ENCODE measurements around the gene ADM.

ADM gene

GRCh38 chr11:10328314-10329098 is 23.6 kb downstream of the ADM start:
- DNase-seq (ENCODE audit: low read depth in 1 of 2, low spot score in 1 of 2): no peak

DNA sequence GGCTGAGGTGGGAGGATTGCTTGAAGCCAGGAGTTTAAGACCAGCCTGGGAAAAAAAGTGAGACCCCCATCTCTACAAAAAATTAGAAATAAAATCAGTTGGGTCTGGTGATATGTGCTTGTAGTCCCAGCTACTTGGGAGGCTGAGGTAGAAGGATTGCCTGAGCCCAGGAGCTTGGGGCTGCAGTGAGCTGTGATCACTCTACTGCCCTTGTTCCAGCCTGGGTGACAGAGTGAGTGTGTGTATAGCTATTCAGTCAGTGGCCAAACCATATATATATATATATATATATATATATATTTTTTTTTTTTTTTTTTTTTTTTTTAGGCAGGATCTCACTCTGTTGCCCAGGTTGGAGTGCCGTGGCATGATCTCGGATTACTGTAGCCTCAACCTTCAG is 24.5 kb downstream of the ADM start:
- no peak for DNase-seq (ENCODE audit: low read depth in 1 of 2, low spot score in 1 of 2)

DNA sequence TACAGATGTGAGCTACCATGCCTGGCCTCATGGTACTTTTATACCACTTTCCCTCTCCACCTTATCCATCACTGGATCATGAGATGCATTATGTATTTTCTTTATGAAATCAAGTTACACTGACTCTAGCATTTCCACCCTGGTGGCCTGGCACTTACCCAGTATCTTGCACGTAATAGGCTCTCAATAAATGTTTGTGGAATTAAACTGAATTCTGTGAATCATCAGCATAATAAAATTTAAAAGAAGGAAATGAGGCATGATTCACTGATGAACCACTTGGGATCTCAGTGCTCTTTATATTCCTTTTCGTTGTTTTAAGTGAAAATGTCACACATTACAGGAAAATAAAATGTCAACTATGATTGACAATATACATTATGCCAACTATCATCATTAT is 25.1 kb downstream of the ADM start:
- DNase-seq (ENCODE audit: low read depth in 1 of 2, low spot score in 1 of 2): no peak

- no peak for DNase-seq (ENCODE audit: low read depth in 1 of 2, low spot score in 1 of 2)
Observed at GRCh38 chr11:10331548-10332289, 26.8 kb downstream of the ADM start.

DNA sequence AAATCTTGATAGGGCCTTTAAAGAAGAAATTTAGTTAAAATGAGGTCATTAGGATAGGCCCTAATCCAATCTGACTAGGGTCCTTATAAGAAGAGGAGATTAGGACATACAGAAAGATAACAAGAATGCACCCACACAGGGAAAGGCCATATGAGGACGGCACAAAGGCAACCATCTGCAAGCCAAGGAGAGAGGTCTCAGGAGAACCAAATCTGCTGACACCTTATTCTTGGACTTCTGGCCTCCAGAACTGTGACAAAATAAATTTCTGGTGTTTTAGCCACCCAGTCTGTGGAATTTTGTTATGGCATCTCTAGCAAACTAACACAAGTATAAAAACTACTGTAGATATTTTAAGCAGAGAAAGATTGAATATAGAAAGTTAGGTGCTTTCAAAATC is 28.6 kb downstream of the ADM start:
- DNase-seq (ENCODE audit: low read depth in 1 of 2, low spot score in 1 of 2): no peak

DNA sequence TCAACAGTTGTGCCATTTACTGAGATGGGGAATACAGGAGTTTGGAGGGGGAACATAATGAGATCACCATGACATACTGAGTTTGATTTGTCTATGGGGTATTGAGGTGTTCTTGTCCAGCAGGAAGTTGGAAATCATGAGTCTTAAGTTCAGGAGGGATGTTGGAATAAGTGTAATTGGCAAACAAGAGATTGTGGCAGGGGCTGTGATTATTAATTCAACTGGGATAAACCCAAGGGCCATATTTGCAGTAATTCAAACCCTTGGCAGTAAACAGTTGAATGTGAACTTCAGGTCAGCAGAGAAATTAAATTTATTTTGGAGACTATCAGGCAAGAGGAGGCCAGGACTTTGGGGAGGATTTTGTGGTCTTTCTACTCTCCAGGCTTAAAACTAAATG is 33.4 kb downstream of the ADM start:
- no peak for DNase-seq (ENCODE audit: low read depth in 1 of 2, low spot score in 1 of 2)

DNA sequence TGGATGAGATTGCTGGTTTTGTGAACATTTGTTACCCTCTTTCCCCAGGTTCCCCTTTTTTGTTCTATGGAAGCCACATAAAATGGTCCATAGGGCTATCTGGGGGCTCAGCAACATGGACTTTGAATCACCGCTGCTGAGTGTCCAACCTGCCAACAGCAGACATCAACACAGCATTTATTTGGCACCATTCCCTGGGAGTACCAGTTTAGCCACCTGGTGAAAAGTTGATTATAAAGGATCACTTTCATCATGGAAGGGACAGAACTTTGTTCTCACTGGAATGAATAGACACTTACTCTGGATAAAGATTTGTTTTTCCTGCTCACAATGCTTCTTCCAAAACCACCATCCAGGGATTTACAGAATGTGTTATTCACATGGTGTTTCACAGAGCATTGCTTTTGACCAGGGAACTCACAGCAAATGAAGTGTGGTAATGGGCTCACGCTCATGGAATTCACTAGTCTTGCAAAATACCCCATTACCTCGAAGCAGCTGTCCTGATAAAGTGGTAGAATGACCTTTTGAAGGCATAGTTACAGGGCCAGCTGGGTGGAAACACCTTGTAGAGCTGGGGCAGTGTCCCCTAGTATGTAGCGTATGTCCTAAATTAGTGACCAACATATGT is 43.9 kb downstream of the ADM start:
- no peak for DNase-seq (ENCODE audit: low read depth in 1 of 2, low spot score in 1 of 2)

DNA sequence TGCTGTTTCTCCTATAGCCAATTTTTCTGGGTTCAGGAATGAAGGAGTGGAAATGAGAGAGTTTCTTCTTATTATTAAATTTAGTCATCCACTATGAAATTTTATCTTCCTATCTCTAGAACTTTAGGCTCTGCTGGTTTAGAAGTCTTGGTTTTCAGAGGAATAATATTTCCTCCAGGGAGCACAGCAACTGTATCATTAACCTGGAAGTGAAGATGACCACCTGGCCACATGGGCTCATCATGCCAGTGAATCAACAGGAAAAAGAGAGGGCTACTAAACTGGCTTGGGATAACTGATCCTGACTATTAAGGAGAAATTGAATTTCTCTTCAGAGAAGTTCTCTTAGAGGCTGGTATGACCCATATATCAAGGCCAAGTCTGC is 44.4 kb downstream of the ADM start:
- DNase-seq (ENCODE audit: low read depth in 1 of 2, low spot score in 1 of 2): no peak

- DNase-seq (ENCODE audit: low read depth in 1 of 2, low spot score in 1 of 2): no peak
Observed at GRCh38 chr11:10349806-10350205, 44.9 kb downstream of the ADM start.

GRCh38 chr11:10350334-10350733 is 45.5 kb downstream of the ADM start:
- no peak for DNase-seq (ENCODE audit: low read depth in 1 of 2, low spot score in 1 of 2)

DNA sequence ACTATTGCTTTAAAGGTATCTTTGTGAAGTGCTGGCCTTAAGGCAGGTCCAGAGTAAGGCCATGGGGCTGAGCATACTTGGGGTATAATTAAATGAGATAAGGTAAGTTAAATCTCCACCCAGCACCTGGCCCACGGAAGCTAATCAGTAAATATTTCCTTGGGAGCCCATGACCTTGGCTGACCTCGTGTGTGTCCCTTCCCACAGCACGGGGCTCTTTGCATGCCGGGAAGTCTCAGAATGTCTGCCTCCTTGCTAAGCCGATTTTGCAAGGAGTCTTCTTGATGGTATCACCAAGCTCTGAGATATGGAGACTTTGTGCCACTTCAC is 46.5 kb downstream of the ADM start:
- DNase-seq (ENCODE audit: low read depth in 1 of 2, low spot score in 1 of 2): no peak

- no peak for DNase-seq (ENCODE audit: low read depth in 1 of 2, low spot score in 1 of 2)
Observed at GRCh38 chr11:10351765-10352641, 47.1 kb downstream of the ADM start.

- no peak for DNase-seq (ENCODE audit: low read depth in 1 of 2, low spot score in 1 of 2)
Observed at GRCh38 chr11:10352921-10353550, 48.2 kb downstream of the ADM start.

- DNase-seq (ENCODE audit: low read depth in 1 of 2, low spot score in 1 of 2): no peak
Observed at GRCh38 chr11:10354389-10354788, 49.5 kb downstream of the ADM start.

GRCh38 chr11:10355257-10355661 is 50.4 kb downstream of the ADM start:
- no peak for DNase-seq (ENCODE audit: low read depth in 1 of 2, low spot score in 1 of 2)

DNA sequence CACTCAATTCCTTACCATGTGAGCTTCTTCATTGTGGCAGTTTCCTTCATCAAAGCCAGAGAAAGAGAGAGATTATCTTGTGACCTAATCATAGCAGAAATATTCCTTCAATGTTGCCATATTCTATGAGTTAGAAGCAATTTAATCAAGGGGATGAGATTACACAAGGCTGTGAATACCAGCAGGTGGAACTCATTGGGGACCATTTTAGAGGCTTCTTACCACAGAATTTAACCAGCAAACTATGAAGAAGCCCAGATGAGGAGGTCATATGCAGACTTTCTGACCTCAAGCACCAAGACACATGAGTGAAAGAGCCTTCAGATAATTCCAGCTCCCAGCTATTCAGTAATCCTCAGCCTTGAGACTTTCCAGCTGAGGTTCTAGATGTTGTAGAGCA is 51.3 kb downstream of the ADM start:
- no peak for DNase-seq (ENCODE audit: low read depth in 1 of 2, low spot score in 1 of 2)

Measured in activated T-helper 1 cell treated with anti-CD3 and anti-CD28 coated beads, Interleukin-2, amount 50 U/mL, for 16 hours (primary cell).